Mesendoderm (in vitro differentiated cells): ENCODE measurements around the gene PRM2.

ENCODE experiments used
- DNase-seq: peaks from one replicate; pipeline ENCODE4 v3.0.0; 2013
- H2AK5ac ChIP-seq: 2 replicates; pipeline ENCODE4 v1.6.1; 2013; ENCODE audit warnings: low read length, inconsistent platforms
- H2BK120ac ChIP-seq: 2 replicates; pipeline ENCODE4 v1.6.1; 2013; ENCODE audit warnings: low read depth, mild to moderate bottlenecking, low read length, moderate library complexity, mixed read lengths
- H2BK15ac ChIP-seq: replicated peaks from 2 replicates; pipeline ENCODE4 v1.6.1; 2013; ENCODE audit warnings: low read depth, mild to moderate bottlenecking, moderate library complexity
- H2BK5ac ChIP-seq: 2 replicates; pipeline ENCODE4 v1.6.1; 2013; ENCODE audit warnings: low read length, inconsistent platforms
- H3K18ac ChIP-seq: 2 replicates; pipeline ENCODE4 v1.6.1; 2013; ENCODE audit warnings: mild to moderate bottlenecking, low read length, mixed read lengths
- H3K23ac ChIP-seq: one replicate; pipeline ENCODE4 v1.6.1; 2013; ENCODE audit warnings: low read length
- H3K27ac ChIP-seq: 2 replicates; pipeline ENCODE4 v1.5.1; 2013; ENCODE audit warnings: low read depth, mild to moderate bottlenecking, inconsistent platforms, low read length, moderate library complexity
- H3K27me3 ChIP-seq: 2 replicates; pipeline ENCODE4 v1.6.1; 2013; ENCODE audit warnings: low read length, control low read depth, mild to moderate bottlenecking, inconsistent platforms; ENCODE audit not compliant: insufficient read depth, poor library complexity
- H3K36me3 ChIP-seq: 2 replicates; pipeline ENCODE4 v1.6.1; 2013; ENCODE audit warnings: low read length, inconsistent platforms; ENCODE audit not compliant: control insufficient read depth, insufficient read depth
- H3K4ac ChIP-seq: one replicate; pipeline ENCODE4 v1.6.1; 2013; ENCODE audit warnings: low read depth, mild to moderate bottlenecking, low read length, moderate library complexity
- H3K4me1 ChIP-seq: 2 replicates; pipeline ENCODE4 v1.6.1; 2013; ENCODE audit warnings: low read depth, low read length, inconsistent platforms; ENCODE audit not compliant: control insufficient read depth
- H3K4me2 ChIP-seq: 2 replicates; pipeline ENCODE4 v1.6.1; 2013; ENCODE audit warnings: low read length
- H3K4me3 ChIP-seq: 2 replicates; pipeline ENCODE4 v1.5.1; 2013; ENCODE audit warnings: mild to moderate bottlenecking, low read length
- H3K56ac ChIP-seq: one replicate; pipeline ENCODE4 v1.6.1; 2013; ENCODE audit warnings: low read length
- H3K79me1 ChIP-seq: 2 replicates; pipeline ENCODE4 v1.6.1; 2013; ENCODE audit warnings: low read length, inconsistent platforms
- H3K79me2 ChIP-seq: 2 replicates; pipeline ENCODE4 v1.6.1; 2013; ENCODE audit warnings: mild to moderate bottlenecking, low read length; ENCODE audit not compliant: control insufficient read depth, insufficient read depth
- H3K9ac ChIP-seq: 2 replicates; pipeline ENCODE4 v1.6.1; 2013; ENCODE audit warnings: low read length, inconsistent platforms
- H4K5ac ChIP-seq: one replicate; pipeline ENCODE4 v1.6.1; 2013; ENCODE audit warnings: low read length
- H4K8ac ChIP-seq: one replicate; pipeline ENCODE4 v1.6.1; 2013; ENCODE audit warnings: low read depth, mild to moderate bottlenecking, control low read depth, low read length, moderate library complexity
- WGBS: extraction: QIAGEN DNeasy Blood & Tissue Kit; methylation state at CpG from one replicate; pipeline ENCODE4 v1.1.7; 2013; ENCODE audit warnings: low lambda C conversion rate, missing lambda C conversion rate; ENCODE audit not compliant: insufficient coverage; ENCODE audit errors: extremely low coverage; 5-methylcytosine and 5-hydroxymethylcytosine counted together

Gene PRM2

DNA sequence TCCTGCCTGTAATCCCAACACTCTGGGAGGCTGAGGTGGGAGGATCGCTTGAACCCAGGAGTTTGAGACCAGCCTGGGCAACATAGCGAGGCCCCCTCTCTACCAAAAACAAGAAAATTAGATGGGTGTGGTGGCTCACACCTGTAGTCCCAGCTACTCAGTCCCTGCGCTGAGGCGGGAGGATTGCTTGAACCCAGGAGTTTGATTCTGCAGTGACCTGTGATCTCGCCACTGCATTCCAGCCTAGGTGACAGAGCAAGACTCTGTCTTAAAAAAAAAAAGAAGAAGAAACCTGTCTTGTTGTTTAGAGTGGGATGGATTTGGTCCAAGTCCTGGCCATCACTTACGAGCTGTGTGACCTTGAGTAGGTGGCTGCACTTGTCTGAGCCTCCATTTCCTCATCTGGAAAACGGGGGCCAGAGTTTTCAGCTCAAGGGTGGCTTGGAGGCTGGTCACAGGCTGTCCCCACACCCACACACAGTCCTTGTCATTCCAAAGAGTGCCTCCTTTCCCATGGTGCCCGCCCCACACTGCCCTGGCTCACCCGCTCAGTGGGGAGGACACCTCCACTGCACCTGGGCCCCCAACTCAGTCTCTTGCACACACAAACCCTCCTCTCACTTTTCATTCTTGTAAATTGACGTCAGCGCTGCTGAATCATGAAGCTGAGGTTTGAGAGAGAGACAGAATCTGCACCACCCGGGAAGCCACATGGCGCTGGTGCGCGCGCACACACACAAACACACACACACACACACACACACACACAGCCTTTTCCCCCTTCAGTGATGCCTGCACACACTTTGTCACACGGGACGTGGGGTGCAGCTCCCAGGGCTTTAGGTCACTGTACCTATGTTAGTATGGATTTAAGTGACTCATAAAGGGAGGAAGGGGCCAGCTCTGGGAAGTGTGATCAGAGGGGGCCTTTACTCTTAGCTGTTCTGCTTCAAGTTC, 24.5 kb downstream of the PRM2 start:
- no peak overlapping the region for H3K18ac ChIP-seq
- no peak overlapping the region for H3K27ac ChIP-seq
- no peak overlapping the region for H2AK5ac ChIP-seq
- H4K5ac ChIP-seq: no peak overlapping the region
- peaks cover 26% of the 10 kb centered on the region for H3K79me2 ChIP-seq
- no peak overlapping the region for H3K56ac ChIP-seq
- no peak overlapping the region for H3K4ac ChIP-seq
- no peak overlapping the region for H4K8ac ChIP-seq
- H3K4me1 ChIP-seq: peaks cover 2% of the 10 kb centered on the region
- no peak overlapping the region for H2BK15ac ChIP-seq
- no peak overlapping the region for H3K4me3 ChIP-seq
- H3K4me2 ChIP-seq: no peak overlapping the region
- H3K36me3 ChIP-seq: peaks cover 9% of the 10 kb centered on the region
- H3K27me3 ChIP-seq: no peaks in the 10 kb centered on the region
- H3K9ac ChIP-seq: no peak overlapping the region
- DNase-seq: no peak
- no peak overlapping the region for H2BK120ac ChIP-seq
- WGBS: no CpG with 5 or more reads among the region's 18 CpGs
- peaks cover 12% of the 10 kb centered on the region for H3K79me1 ChIP-seq
- H2BK5ac ChIP-seq: no peak overlapping the region
- no peak overlapping the region for H3K23ac ChIP-seq

DNA sequence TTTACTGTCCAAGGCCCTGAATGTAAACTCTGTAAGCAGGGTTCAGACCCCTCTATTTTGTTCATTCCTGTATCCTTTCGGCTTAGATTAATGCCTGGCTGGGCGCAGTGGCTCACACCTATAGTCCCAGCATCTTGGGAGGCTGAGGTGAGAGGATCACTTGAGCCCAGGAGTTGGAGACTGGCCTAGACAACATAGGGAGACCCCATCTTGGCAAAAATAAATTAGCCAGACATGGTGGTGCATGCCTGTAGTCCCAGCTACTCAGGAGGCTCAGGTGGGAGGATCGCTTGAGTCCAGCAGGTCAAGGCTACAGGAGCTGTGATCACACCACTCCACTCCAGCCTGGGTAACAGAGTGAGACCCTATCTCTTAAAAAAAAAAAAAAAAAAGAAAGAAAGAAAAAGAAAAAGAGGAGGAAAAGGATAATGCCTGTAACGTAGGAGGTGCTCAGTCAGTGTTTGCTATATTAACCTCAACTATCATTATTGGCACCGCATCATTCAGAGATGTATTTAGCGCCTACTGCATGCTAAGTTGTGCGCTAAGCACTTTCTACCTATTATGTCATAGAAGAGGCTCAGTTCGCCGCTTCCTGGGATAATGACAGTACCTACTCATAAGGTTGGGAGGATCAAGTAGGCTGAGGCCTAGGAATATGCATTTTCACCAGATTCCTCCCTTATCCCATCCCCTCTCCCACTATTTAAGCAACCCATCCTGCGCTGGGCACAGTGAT, 25.3 kb downstream of the PRM2 start:
- no peak overlapping the region for H3K4me3 ChIP-seq
- no peak overlapping the region for H3K4ac ChIP-seq
- H3K18ac ChIP-seq: no peak overlapping the region
- H2BK5ac ChIP-seq: no peak overlapping the region
- H4K8ac ChIP-seq: no peak overlapping the region
- DNase-seq: no peak
- peaks cover 26% of the 10 kb centered on the region for H3K79me2 ChIP-seq
- no peak overlapping the region for H2BK15ac ChIP-seq
- no peak overlapping the region for H4K5ac ChIP-seq
- no peak overlapping the region for H2BK120ac ChIP-seq
- H3K56ac ChIP-seq: no peak overlapping the region
- H3K36me3 ChIP-seq: peaks cover 9% of the 10 kb centered on the region
- WGBS: no CpG with 5 or more reads among the region's 10 CpGs
- peaks cover 12% of the 10 kb centered on the region for H3K79me1 ChIP-seq
- H3K23ac ChIP-seq: no peak overlapping the region
- no peak overlapping the region for H2AK5ac ChIP-seq
- no peak overlapping the region for H3K27ac ChIP-seq
- no peak overlapping the region for H3K4me2 ChIP-seq
- peaks cover 2% of the 10 kb centered on the region for H3K4me1 ChIP-seq
- H3K9ac ChIP-seq: no peak overlapping the region
- no peaks in the 10 kb centered on the region for H3K27me3 ChIP-seq

DNA sequence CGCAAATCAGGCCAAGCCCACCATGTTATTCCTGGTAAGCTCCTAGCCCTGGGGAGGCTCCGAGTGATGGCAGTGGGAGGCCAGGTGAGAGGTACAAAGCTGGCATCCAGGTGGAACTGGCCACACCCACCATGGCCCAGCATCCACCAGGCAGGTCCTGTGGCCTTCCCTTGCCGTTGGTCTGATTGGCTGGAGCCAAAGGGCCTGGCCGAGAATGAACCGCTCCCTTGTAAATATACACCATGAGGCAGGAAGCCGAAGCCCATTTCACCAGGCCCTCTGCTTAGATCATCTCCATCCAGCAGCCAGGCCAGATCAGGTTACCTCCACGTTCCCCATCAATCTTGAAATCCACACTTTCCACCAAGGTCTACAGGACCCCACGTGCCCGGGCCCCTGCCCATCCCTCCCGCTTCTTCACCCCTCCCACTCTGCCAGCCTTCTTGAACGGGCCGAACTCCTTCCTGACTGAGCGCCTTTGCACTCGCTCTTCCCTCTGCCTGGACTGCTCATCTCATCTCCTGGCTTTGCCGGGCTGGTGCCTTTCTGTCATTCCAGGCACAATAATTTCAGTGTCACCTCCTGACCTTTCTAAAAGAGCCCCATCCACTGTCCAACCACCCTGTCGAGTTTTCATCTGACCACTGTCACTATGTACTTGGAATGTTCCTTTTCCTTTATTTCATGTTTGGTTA, 26.0 kb downstream of the PRM2 start:
- H3K4me3 ChIP-seq: no peak overlapping the region
- H3K4me2 ChIP-seq: no peak overlapping the region
- peak; percentile 67 for DNase-seq
- no peak overlapping the region for H2AK5ac ChIP-seq
- H2BK120ac ChIP-seq: no peak overlapping the region
- WGBS: no CpG with 5 or more reads among the region's 16 CpGs
- no peak overlapping the region for H3K4ac ChIP-seq
- H3K4me1 ChIP-seq: peaks cover 2% of the 10 kb centered on the region
- no peak overlapping the region for H4K5ac ChIP-seq
- no peak overlapping the region for H4K8ac ChIP-seq
- no peak overlapping the region for H3K56ac ChIP-seq
- peaks cover 9% of the 10 kb centered on the region for H3K36me3 ChIP-seq
- H3K23ac ChIP-seq: no peak overlapping the region
- H3K27ac ChIP-seq: no peak overlapping the region
- H3K79me1 ChIP-seq: peaks cover 12% of the 10 kb centered on the region
- peaks cover 23% of the 10 kb centered on the region for H3K79me2 ChIP-seq
- H2BK15ac ChIP-seq: no peak overlapping the region
- H3K9ac ChIP-seq: no peak overlapping the region
- no peaks in the 10 kb centered on the region for H3K27me3 ChIP-seq
- H2BK5ac ChIP-seq: no peak overlapping the region
- no peak overlapping the region for H3K18ac ChIP-seq

DNA sequence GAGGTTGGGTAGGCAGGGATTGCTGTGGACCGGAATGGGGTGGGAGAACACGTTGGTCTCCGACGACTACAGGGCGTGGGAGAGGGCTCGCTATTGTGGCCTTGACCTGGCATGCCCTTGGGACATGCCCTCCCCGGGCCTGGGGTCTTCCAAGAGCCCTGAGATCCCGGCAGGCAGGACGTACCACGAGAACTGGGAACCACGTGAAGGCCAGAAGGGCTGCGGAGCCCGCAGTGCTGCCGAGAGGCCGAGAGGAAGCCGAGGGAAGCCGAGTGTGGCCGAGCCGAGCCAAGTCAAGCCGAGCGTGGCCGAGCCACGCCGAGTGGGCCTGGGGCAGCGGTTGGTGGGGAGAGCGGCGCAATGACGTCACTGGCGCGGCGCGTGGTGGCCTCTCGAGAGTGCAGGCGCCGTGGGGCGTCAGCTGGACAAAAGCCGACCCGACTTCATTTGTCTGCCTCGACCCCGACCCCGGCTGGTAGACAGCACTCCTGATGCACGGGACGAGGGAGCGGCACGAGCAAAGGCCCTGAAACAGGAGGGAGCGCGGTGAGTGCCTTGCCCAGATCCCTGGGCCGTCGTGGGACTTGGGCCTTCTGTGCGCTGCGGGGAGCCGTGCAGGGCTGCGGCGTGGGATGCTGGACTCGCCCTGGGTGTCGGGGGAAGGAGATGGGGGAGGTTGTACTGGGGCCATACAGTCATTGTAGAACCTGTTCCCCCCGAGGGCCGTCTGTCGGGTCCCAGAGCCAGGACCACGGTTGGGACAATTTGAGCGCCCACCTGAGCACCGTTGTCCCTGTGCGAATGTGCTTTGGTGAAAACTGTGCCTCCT, 26.8 kb downstream of the PRM2 start:
- Histone ChIP-seq H3K27me3 (no peaks in the 10 kb centered on the region), H2AK5ac (no peak overlapping the region), H3K79me2 (peaks cover 15% of the 10 kb centered on the region), H3K23ac (no peak overlapping the region), H3K27ac (no peak overlapping the region), H3K9ac (no peak overlapping the region), H2BK15ac (no peak overlapping the region), H3K79me1 (peaks cover 12% of the 10 kb centered on the region), H3K4me2 (no peak overlapping the region), H2BK5ac (no peak overlapping the region), H3K36me3 (peaks cover 9% of the 10 kb centered on the region), H3K4me1 (peaks cover 2% of the 10 kb centered on the region), H4K5ac (no peak overlapping the region), H4K8ac (no peak overlapping the region), H3K56ac (no peak overlapping the region), H3K18ac (no peak overlapping the region), H3K4ac (no peak overlapping the region), H3K4me3 (no peak overlapping the region), H2BK120ac (no peak overlapping the region)
- no peak for DNase-seq
- no CpG with 5 or more reads among the region's 63 CpGs for WGBS

DNA sequence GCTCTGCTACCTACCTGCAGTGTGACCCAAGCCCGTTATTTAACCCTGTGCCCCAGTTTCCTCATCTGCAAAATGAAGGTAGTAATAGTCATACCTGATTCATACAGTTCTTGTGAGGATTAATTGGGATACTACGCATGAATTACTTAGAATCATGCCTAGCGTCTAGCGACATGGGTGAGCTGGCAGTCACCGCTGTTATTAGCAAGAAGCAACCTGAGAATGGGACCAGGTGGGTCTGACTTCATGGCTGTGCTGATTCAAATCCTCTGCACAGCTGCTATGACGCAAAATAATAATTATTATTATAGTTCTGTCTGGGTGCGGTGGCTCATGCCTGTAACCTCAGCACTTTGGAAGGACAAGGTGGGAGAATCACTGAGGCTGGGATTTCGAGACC, 28.1 kb downstream of the PRM2 start:
- Histone ChIP-seq H3K9ac (no peak overlapping the region), H3K79me2 (peaks cover 3% of the 10 kb centered on the region), H3K79me1 (peaks cover 4% of the 10 kb centered on the region), H3K23ac (no peak overlapping the region), H4K8ac (no peak overlapping the region), H3K56ac (no peak overlapping the region), H3K4me1 (no peaks in the 10 kb centered on the region), H3K4me2 (no peak overlapping the region), H2AK5ac (no peak overlapping the region), H3K4ac (no peak overlapping the region), H4K5ac (no peak overlapping the region), H3K27ac (no peak overlapping the region), H2BK120ac (no peak overlapping the region), H3K18ac (no peak overlapping the region), H2BK5ac (no peak overlapping the region), H3K27me3 (no peaks in the 10 kb centered on the region), H3K36me3 (peaks cover 2% of the 10 kb centered on the region), H2BK15ac (no peak overlapping the region), H3K4me3 (no peak overlapping the region)
- no peak for DNase-seq
- no CpG with 5 or more reads among the region's 8 CpGs for WGBS
